A549 (cell line): ENCODE measurements around the gene FOXC2. TPM values are rescaled to one million over a fixed set of nuclear protein-coding genes. Genes with fewer than 3 reads are reported as not detected.

Source experiments
- ATAC-seq, 2 experiments: fragments of 200-7000 bp in 1 of 2; fragments of >200 bp in 1 of 2; cut with Nextera tagmentation in 1 of 2; cut with Tn5 transposase in 1 of 2; 3 replicates each; pipeline versions ENCODE4 v1.8.0 to v1.9.1; 2018 to 2020; ENCODE audit warnings: mild to moderate bottlenecking in 1 of 2, moderate library complexity in 1 of 2
- CTCF ChIA-PET: fragments of 300-600 bp; sonication (Branson Sonifier 250); formaldehyde crosslinking; extraction: SDS; loops from one replicate; lab custom pipeline; 2021; ENCODE audit warnings: antibody characterized with exemption, inconsistent platforms; lab: Yijun Ruan, JAX
- POLR2A ChIA-PET: fragments of 350-600 bp; formaldehyde crosslinking; extraction: SDS; loops from one replicate; lab custom pipeline; 2021; ENCODE audit warnings: antibody characterized with exemption, inconsistent platforms; lab: Yijun Ruan, JAX
- DNase-seq, 2 experiments: peaks; one replicate each; pipeline versions ENCODE4 v3.0.0 to v3.0.0-alpha.2; 2011 to 2016; ENCODE audit warnings: low read depth in 1 of 2, low spot score in 1 of 2
- FAIRE-seq: peaks from 2 replicates; lab custom pipeline; 2011; peaks lifted over from hg19 to GRCh38; lab: Jason Lieb, UNC
- H3K27ac ChIP-seq, 2 experiments: fragments of >200 bp; sonication (Bioruptor Twin); formaldehyde crosslinking; 3 replicates each; pipeline ENCODE4 v1.5.1; 2016 to 2017
- H3K4me1 ChIP-seq: fragments of >200 bp; sonication (Bioruptor Twin); formaldehyde crosslinking; 3 replicates; pipeline ENCODE4 v1.6.1; 2016
- H3K4me2 ChIP-seq: fragments of >200 bp; sonication (Bioruptor Twin); formaldehyde crosslinking; 3 replicates; pipeline ENCODE4 v1.6.1; 2016
- H3K4me3 ChIP-seq: fragments of >200 bp; sonication (Bioruptor Twin); formaldehyde crosslinking; 3 replicates; pipeline ENCODE4 v1.5.1; 2016
- H3K9me3 ChIP-seq: fragments of >200 bp; sonication (Bioruptor Twin); formaldehyde crosslinking; 3 replicates; pipeline ENCODE4 v1.6.1; 2016
- CBX2 ChIP-seq: fragments of 200-600 bp; sonication (generic); IDR thresholded peaks from 2 replicates; pipeline ENCODE4 v1.6.1; 2016; ENCODE audit warnings: low read depth, mild to moderate bottlenecking, borderline replicate concordance
- CBX8 ChIP-seq: fragments of 200-600 bp; sonication (generic); IDR thresholded peaks from 2 replicates; pipeline ENCODE4 v1.6.1; 2016
- E2F6 ChIP-seq: IDR thresholded peaks from 2 replicates; pipeline ENCODE4 v1.6.1; 2012; ENCODE audit warnings: low read depth, borderline replicate concordance
- EHF ChIP-seq: fragments of 250-450 bp; sonication (Bioruptor Pico); IDR thresholded peaks from 2 replicates; pipeline ENCODE4 v1.5.0; 2020; ENCODE audit warnings: mild to moderate bottlenecking
- EHMT2 ChIP-seq: fragments of 200-600 bp; sonication (generic); IDR thresholded peaks from 2 replicates; pipeline ENCODE4 v1.6.1; 2016; ENCODE audit warnings: antibody characterized with exemption, low read depth, mild to moderate bottlenecking, moderate library complexity
- FOXS1 ChIP-seq: fragments of 250-450 bp; sonication (Bioruptor Pico); IDR thresholded peaks from 2 replicates; pipeline ENCODE4 v1.5.0; 2020; ENCODE audit warnings: mild to moderate bottlenecking, moderate library complexity
- HDAC2 ChIP-seq: fragments of 200-600 bp; sonication (generic); IDR thresholded peaks from 2 replicates; pipeline ENCODE4 v1.6.1; 2016
- HES2 ChIP-seq: fragments of >200 bp; sonication (Bioruptor Twin); formaldehyde crosslinking; IDR thresholded peaks from 2 replicates; pipeline ENCODE4 v1.6.1; 2016
- HEYL ChIP-seq: fragments of 250-450 bp; sonication (Bioruptor Pico); IDR thresholded peaks from 2 replicates; pipeline ENCODE4 v1.8.0; 2021; ENCODE audit warnings: mild to moderate bottlenecking, moderate library complexity
- HMGXB4 ChIP-seq: fragments of 250-450 bp; sonication (Bioruptor Pico); IDR thresholded peaks from 2 replicates; pipeline ENCODE4 v1.5.0; 2021; ENCODE audit warnings: mild to moderate bottlenecking, moderate library complexity, borderline replicate concordance
- HOXA7 ChIP-seq: fragments of 250-450 bp; sonication (Bioruptor Pico); IDR thresholded peaks from 2 replicates; pipeline ENCODE4 v1.5.0; 2020; ENCODE audit warnings: mild to moderate bottlenecking, moderate library complexity
- HOXB5 ChIP-seq: fragments of 250-450 bp; sonication (Bioruptor Pico); IDR thresholded peaks from 2 replicates; pipeline ENCODE4 v1.5.0; 2020; ENCODE audit warnings: mild to moderate bottlenecking, moderate library complexity
- MAX ChIP-seq: IDR thresholded peaks from 2 replicates; pipeline ENCODE4 v1.6.1; 2012
- MAZ ChIP-seq: fragments of 150-350 bp; IDR thresholded peaks from 2 replicates; pipeline ENCODE4 v1.6.1; 2014; ENCODE audit warnings: antibody characterized with exemption, low read depth, low read length, borderline replicate concordance
- MYC ChIP-seq: IDR thresholded peaks from 2 replicates; pipeline ENCODE4 v1.6.1; 2012; ENCODE audit warnings: mild to moderate bottlenecking, inconsistent platforms, low read length, improper control_type of control experiment, borderline replicate concordance
- NFE2L2 ChIP-seq: fragments of 150-350 bp; conservative IDR thresholded peaks from 2 replicates; pipeline ENCODE4 v1.6.1; 2014; ENCODE audit warnings: low read length
- NR3C1 ChIP-seq: fragments of >200 bp; sonication (Bioruptor Twin); formaldehyde crosslinking; IDR thresholded peaks from 3 replicates; pipeline ENCODE4 v1.6.1; 2017
- POLR2A ChIP-seq: IDR thresholded peaks from 2 replicates; pipeline ENCODE4 v1.6.1; 2012; ENCODE audit warnings: mild to moderate bottlenecking, low read length
- RAD21 ChIP-seq, 2 experiments: fragments of >200 bp in 1 of 2; sonication (Bioruptor Twin) in 1 of 2; formaldehyde crosslinking in 1 of 2; IDR thresholded peaks in 1 of 2; conservative IDR thresholded peaks in 1 of 2; 2 replicates in 1 of 2; 3 replicates in 1 of 2; pipeline ENCODE4 v1.6.1; 2012 to 2018; ENCODE audit warnings: inconsistent platforms in 1 of 2
- RCOR1 ChIP-seq: fragments of 150-350 bp; IDR thresholded peaks from 2 replicates; pipeline ENCODE4 v1.6.1; 2014; ENCODE audit warnings: antibody characterized with exemption, low read length, low read depth
- REST ChIP-seq: fragments of 200-600 bp; sonication (generic); IDR thresholded peaks from 2 replicates; pipeline ENCODE4 v1.6.1; 2016; ENCODE audit warnings: antibody characterized with exemption, mild to moderate bottlenecking, moderate library complexity
- RFX5 ChIP-seq: fragments of 450-650 bp; IDR thresholded peaks from 2 replicates; pipeline ENCODE4 v1.7.1; 2014; ENCODE audit warnings: antibody characterized with exemption, mild to moderate bottlenecking, moderate library complexity
- TP53 ChIP-seq: fragments of 250-450 bp; sonication (Bioruptor Pico); IDR thresholded peaks from 2 replicates; pipeline ENCODE4 v1.5.0; 2021; ENCODE audit warnings: mild to moderate bottlenecking, moderate library complexity
- USF2 ChIP-seq: fragments of 450-650 bp; IDR thresholded peaks from 2 replicates; pipeline ENCODE4 v1.6.1; 2014; ENCODE audit warnings: antibody characterized with exemption
- ZC3H11A ChIP-seq: fragments of 450-650 bp; IDR thresholded peaks from 2 replicates; pipeline ENCODE4 v1.6.1; 2014; ENCODE audit warnings: antibody characterized with exemption, mild to moderate bottlenecking
- ZNF302 ChIP-seq: fragments of 250-450 bp; sonication (Bioruptor Pico); IDR thresholded peaks from 2 replicates; pipeline ENCODE4 v1.9.0; 2021; ENCODE audit warnings: inconsistent platforms, mild to moderate bottlenecking, moderate library complexity
- WGBS: methylation state at CpG from one replicate; pipeline ENCODE4 v1.1.6; 2017; ENCODE audit errors: missing lambda C conversion rate; 5-methylcytosine and 5-hydroxymethylcytosine counted together
- polyA plus RNA-seq, 4 experiments: library from polyadenylated mRNA; depleted of rRNA in 3 of 4; stranded (reverse); fragments of >200 nt; fragmentation: RNase III in 1 of 4; extraction: RNeasy Plus Mini Kit Qiagen cat#74134 plus additional on column Dnase treatment in 1 of 4; gene quantifications; 2 replicates in 3 of 4; 3 replicates in 1 of 4; pipeline ENCODE4 v1.2.3, GENCODE V29; 2011 to 2017

The FOXC2 gene
- polyA plus RNA-seq, 2 of the 4 experiments (the other 2 are of a cell fraction) = 0.06 to 0.28 TPM

- FAIRE-seq (no peak), DNase-seq (peak in 1 of 2 experiments; percentile 54), ATAC-seq (peak; percentile 51 to 73; a peak in 4 of 6 replicates)
- Histone ChIP-seq H3K9me3 (no peaks in the 10 kb centered on the region), H3K27ac (peak overlapping the region; percentile 55 to 68), H3K4me2 (peak overlapping the region; percentile 39), H3K4me1 (peaks cover 41% of the 10 kb centered on the region), H3K4me3 (no peak overlapping the region)
- POLR2A ChIA-PET = no interaction called here
- TF ChIP-seq MAZ = no peak
- TF ChIP-seq HOXA7 (CRISPR knock-in tag) = no peak
- no peak for TF ChIP-seq RFX5
- no peak for TF ChIP-seq RCOR1
- no peak for TF ChIP-seq HOXB5
- TF ChIP-seq E2F6 = peak; percentile 53; the same call in 1 of the 2 replicates
- TF ChIP-seq RAD21 (conservative IDR thresholded peaks at IDR 0.05 in 1 of 2, IDR thresholded peaks at IDR 0.05 in 1 of 2) = no peak
- no peak for TF ChIP-seq NR3C1
- TF ChIP-seq ZC3H11A = no peak
- no peak for TF ChIP-seq EHF (CRISPR knock-in tag)
- TF ChIP-seq POLR2A = no peak
- TF ChIP-seq CBX8 = no peak
- no peak for TF ChIP-seq CBX2
- TF ChIP-seq MAX = peak; percentile 72
- TF ChIP-seq MYC = no peak
- TF ChIP-seq USF2 = 0 out of 2 replicates have a peak, but pooled peaks have one; percentile 12
- TF ChIP-seq HES2 = no peak
- no peak for TF ChIP-seq TP53 (CRISPR knock-in tag)
- no peak for TF ChIP-seq FOXS1 (CRISPR knock-in tag)
- TF ChIP-seq REST = no peak
- no peak for TF ChIP-seq HEYL (CRISPR knock-in tag)
- TF ChIP-seq EHMT2 = no peak
- no peak for TF ChIP-seq HDAC2
- TF ChIP-seq ZNF302 = no peak
- TF ChIP-seq HMGXB4 (CRISPR knock-in tag) = no peak
- no peak for TF ChIP-seq NFE2L2
- CTCF ChIA-PET = interaction anchor here (0.6 to 1.4 kb wide), 6 partner anchors 21 to 694 kb away, joined by 3 to 7 read pairs (median 3); no protein-coding TSS in a partner anchor
- 34% methylated on average over 12 of the region's 12 CpGs for WGBS
Observed at GRCh38 chr16:86584726-86585721, 18.4 kb downstream of the FOXC2 start.
